ENCODE data around the gene SRC. TPM values are rescaled to one million over a fixed set of nuclear protein-coding genes. Genes with fewer than 3 reads are reported as not detected.

Gene SRC
- total RNA-seq, 3 donors from 2014 or later: 111 to 155 (median 132) TPM

DNA sequence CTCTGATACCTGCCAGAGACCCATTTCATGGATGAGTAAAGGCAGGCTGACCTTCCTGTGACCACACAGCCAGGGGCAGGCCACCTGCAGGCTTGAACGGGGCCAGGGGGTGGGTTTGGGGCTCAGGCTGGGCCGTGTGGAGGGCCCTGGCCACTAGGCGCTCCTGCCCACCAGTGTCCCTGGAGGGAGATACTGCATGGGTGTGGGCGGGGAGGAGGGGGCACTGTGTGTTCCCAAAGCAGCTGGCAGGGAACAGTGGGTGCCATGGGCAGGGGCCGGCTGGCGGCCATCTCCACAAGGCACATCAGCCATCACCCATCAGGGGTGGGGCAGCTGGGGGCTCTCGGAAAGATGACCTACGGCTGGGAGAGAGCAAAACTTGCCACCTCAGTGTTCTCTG, 15.4 kb downstream of the SRC start:
- H3K36me3 ChIP-seq (ENCODE audit: low read depth): no peaks in the 10 kb centered on the region
- no peaks in the 10 kb centered on the region for H3K9me3 ChIP-seq
- intact Hi-C loops (cut with DNase I, micrococcal nuclease): no loop called here
- no peak for ATAC-seq
- DNase-seq: no peak
- no peak overlapping the region for H3K4me3 ChIP-seq
- H3K4me1 ChIP-seq (ENCODE audit: low read depth): no peaks in the 10 kb centered on the region
- TF ChIP-seq, protein P1, sequence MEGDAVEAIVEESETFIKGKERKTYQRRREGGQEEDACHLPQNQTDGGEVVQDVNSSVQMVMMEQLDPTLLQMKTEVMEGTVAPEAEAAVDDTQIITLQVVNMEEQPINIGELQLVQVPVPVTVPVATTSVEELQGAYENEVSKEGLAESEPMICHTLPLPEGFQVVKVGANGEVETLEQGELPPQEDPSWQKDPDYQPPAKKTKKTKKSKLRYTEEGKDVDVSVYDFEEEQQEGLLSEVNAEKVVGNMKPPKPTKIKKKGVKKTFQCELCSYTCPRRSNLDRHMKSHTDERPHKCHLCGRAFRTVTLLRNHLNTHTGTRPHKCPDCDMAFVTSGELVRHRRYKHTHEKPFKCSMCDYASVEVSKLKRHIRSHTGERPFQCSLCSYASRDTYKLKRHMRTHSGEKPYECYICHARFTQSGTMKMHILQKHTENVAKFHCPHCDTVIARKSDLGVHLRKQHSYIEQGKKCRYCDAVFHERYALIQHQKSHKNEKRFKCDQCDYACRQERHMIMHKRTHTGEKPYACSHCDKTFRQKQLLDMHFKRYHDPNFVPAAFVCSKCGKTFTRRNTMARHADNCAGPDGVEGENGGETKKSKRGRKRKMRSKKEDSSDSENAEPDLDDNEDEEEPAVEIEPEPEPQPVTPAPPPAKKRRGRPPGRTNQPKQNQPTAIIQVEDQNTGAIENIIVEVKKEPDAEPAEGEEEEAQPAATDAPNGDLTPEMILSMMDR (IDR thresholded peaks at IDR 0.05): no peak

DNA sequence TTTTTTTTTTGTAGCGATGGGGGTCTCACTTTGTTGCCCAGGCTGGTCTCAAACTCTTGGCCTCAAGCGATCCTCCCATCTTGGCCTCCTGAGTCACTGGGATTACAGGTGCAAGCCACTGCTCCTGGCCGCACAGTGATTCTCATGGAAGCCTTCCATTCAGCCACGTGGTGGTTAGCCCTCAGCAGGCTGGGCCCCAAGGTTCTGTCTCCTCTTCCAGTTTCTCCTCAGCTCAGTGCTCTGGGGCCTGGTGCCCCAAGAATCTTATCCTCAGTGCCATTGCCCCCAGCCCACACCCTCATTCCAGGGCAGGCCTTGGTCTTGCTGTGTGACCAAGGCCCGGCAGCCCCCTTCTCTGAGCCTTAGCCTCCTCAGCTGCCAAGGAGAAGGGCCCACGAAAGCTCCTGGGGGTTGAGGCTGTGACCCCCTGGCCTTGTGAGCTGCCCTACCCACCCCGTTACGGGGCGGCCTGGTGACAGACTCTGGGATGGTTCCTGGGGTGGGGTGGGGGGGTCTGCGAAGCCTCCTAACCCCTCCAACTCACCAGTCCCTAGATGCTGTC, 16.4 kb downstream of the SRC start:
- H3K4me3 ChIP-seq: no peak overlapping the region
- no peak for DNase-seq
- no peak for ATAC-seq
- H3K36me3 ChIP-seq (ENCODE audit: low read depth): no peaks in the 10 kb centered on the region
- intact Hi-C loops (cut with DNase I, micrococcal nuclease): no loop called here
- H3K4me1 ChIP-seq (ENCODE audit: low read depth): no peaks in the 10 kb centered on the region
- TF ChIP-seq, protein P1 (IDR thresholded peaks at IDR 0.05): no peak
- H3K9me3 ChIP-seq: no peaks in the 10 kb centered on the region

DNA sequence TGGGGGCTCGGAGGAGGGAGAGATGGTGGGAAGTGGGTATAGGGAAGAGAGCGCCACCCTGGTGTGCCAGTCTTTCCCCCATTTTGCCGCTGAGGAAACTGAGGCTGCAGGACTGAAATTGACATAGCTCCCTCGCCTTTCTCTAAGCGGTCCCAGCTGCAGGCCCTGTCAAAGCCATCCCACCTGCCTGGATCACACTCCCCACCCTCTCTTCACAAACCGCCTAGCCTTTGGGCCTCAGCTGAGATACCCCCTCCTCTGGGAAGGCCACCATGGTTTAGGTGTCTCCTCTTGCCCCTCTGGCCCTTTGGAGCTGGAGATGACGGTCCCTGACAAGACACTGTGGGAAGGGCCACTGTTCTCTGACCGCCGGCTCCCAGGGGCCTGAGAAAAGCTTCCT, 16.9 kb downstream of the SRC start:
- intact Hi-C loops (cut with DNase I, micrococcal nuclease): no loop called here
- H3K9me3 ChIP-seq: no peaks in the 10 kb centered on the region
- no peak for DNase-seq
- TF ChIP-seq, protein P1 (IDR thresholded peaks at IDR 0.05): no peak
- ATAC-seq: no peak
- no peaks in the 10 kb centered on the region for H3K4me1 ChIP-seq (ENCODE audit: low read depth)
- no peak overlapping the region for H3K4me3 ChIP-seq
- no peaks in the 10 kb centered on the region for H3K36me3 ChIP-seq (ENCODE audit: low read depth)

- no peaks in the 10 kb centered on the region for H3K9me3 ChIP-seq
- H3K4me1 ChIP-seq (ENCODE audit: low read depth): no peaks in the 10 kb centered on the region
- H3K36me3 ChIP-seq (ENCODE audit: low read depth): no peaks in the 10 kb centered on the region
- DNase-seq: peak in 1 of 3 donors; percentile 20
- TF ChIP-seq, protein P1 (IDR thresholded peaks at IDR 0.05): no peak
- intact Hi-C loops (cut with DNase I, micrococcal nuclease): no loop called here
- no peak overlapping the region for H3K4me3 ChIP-seq
- no peak for ATAC-seq
These were observed 17.5 kb downstream of the SRC start for GRCh38 chr20:37363221-37364012.

- H3K4me1 ChIP-seq (ENCODE audit: low read depth): no peaks in the 10 kb centered on the region
- no peaks in the 10 kb centered on the region for H3K9me3 ChIP-seq
- TF ChIP-seq, protein P1 (IDR thresholded peaks at IDR 0.05): no peak
- no peak for DNase-seq
- no peak for ATAC-seq
- intact Hi-C loops (cut with DNase I, micrococcal nuclease): no loop called here
- no peaks in the 10 kb centered on the region for H3K36me3 ChIP-seq (ENCODE audit: low read depth)
- H3K4me3 ChIP-seq: no peak overlapping the region
These were observed 18.3 kb downstream of the SRC start for GRCh38 chr20:37364013-37364926.

Data from mucosa of descending colon (tissue), 3 donors.